ENCODE results near the gene LCK.
"Not testable (repeated sequence)": the region's sequence is repeated elsewhere in the genome, so short reads cannot be mapped to it uniquely, and the experiment has no call there.

The LCK gene

DNA sequence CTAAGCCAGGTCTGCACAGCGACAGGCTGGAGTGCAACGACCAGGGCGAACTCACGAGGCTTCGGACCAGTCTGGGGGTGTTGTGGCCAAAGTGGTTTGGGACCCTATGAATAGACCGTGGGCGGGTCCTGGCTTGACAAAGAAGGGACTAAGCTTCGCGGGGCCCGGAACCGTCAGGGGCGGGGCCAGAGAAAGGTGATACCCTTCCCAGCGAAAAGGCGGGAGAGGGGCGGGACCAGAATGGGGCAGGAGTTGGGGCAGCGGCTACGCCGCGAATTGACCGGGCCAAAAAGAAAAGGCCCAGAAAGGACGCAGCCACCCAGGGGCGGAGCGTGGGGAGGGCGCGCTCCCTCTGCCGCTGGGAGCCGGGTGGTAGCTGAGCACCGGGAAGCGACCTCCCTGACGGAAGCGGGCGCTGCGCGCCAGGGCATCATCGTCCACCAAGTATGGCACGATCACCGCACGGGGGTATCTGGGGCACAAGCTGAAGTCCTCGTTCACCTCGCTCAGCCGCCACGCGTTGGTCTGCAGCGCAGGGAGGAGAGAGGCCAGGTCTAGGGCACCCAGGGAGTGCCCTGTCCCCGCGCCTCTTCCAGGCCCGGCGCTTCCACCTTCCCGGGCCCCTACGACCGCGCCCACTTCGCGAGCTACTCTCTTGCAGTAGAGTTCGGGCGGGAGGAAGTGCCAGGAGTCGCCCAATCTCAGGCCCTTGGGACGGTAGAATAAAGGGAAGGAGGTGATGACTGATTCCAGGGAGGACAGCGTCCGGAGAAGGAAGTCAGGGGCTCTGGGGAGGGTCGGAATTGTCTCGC is 10.7 kb upstream of the LCK start:
- no peak for DNase-seq (ENCODE audit: low read depth)

DNA sequence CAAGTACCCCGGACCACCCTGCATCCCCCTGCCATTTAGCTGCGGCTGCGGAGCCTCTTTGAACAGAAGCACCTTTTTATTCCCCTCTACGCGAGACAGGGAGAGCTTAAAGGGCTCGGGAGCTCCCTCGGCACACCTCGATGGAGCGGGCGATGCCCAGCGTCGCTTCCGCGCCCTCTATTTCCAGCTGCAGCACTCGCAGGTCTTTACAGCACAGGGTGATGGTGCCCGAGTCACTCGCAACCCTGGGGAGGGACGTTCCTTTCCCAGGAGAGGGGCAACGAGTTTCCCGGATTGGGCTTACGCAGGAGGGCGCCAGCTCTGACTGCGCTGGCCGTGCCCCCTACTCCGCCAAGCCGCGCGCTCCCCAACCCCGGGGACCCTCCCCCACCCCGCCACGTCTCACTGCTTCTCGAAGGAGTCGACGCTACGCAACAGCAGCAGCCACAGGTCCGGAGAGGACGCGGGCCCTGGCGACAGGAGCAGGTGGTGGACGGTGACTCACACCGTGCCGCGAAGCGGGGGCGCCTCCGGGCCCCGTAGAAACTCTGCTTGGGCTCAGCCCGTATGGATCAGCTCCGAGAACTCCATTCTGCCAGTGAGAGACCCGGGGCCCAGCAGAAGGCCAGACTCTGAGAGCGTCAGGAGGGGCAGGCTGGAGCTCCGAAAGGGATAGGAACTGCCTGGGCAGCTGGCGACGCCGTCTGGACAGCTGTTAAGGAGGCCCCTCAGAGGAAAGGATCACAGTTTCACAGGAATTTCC is 9.9 kb upstream of the LCK start:
- DNase-seq (ENCODE audit: low read depth), result no peak

DNA sequence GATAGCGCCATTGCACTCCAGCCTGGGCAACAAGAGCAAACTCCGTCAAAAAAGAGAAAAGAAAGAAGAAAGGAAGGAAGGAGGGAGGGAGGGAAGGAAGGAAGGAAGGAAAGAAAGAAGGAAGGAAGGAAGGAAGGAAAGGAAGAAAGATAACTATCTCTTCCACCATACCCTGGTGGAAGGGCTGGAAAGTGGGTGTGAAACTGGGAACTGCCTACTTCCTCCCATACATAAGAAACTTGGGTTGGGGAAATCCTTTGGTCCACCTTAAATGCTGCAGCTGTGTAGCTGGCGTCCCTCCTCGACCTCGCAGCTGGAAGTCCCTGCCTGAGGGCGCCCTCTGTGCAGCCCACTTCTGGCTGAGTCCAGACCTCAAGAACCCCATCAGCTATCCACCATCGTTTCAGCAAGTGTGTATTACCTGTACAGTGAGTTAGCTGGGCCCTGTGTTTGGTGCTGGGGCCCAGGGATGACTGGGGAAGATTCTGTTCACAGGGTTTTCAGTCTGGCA is 8.7 kb upstream of the LCK start:
- DNase-seq (ENCODE audit: low read depth), result no peak

DNA sequence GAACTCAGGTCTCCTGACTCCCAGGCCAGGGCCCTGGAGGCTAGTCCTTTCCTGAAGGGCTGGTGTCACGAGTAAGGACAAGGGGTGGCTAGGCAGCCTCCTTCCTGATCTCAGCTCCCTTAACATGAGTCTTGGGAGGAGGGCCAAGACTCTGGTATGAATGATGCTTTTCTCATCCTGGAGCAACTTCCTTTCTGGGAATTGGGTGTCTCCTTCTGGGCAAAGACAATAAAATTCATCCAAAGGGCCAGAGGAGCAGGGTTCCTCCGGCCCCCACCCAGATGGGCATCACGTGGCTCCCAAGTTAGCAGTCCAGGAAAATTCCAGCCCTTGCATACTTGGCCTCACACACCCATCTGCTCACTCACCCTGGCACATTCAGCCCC is 4.2 kb upstream of the LCK start, which contains the start of gene FAM167B:
Gene FAM167B (plus strand): TSS at position 335 of the 386 bp plus-strand sequence. CDS start 200 bp downstream, outside the sequence.
- DNase-seq (ENCODE audit: low read depth), result peak; percentile 22

DNA sequence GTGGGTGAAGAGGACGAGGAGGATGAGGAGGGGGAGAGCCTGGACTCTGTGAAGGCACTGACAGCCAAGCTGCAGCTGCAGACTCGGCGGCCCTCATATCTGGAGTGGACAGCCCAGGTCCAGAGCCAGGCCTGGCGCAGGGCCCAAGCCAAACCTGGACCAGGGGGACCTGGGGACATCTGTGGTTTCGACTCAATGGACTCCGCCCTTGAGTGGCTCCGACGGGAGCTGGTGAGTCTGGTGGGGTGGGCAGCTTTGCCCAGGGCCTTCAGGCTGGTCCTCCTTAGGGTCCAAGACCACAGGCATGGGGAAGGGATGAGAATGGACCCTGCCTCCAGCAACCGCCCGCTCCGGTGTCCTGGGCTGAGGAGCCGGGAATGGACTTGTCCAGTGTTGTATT is 3.6 kb upstream of the LCK start:
- DNase-seq (ENCODE audit: low read depth), result no peak

DNA sequence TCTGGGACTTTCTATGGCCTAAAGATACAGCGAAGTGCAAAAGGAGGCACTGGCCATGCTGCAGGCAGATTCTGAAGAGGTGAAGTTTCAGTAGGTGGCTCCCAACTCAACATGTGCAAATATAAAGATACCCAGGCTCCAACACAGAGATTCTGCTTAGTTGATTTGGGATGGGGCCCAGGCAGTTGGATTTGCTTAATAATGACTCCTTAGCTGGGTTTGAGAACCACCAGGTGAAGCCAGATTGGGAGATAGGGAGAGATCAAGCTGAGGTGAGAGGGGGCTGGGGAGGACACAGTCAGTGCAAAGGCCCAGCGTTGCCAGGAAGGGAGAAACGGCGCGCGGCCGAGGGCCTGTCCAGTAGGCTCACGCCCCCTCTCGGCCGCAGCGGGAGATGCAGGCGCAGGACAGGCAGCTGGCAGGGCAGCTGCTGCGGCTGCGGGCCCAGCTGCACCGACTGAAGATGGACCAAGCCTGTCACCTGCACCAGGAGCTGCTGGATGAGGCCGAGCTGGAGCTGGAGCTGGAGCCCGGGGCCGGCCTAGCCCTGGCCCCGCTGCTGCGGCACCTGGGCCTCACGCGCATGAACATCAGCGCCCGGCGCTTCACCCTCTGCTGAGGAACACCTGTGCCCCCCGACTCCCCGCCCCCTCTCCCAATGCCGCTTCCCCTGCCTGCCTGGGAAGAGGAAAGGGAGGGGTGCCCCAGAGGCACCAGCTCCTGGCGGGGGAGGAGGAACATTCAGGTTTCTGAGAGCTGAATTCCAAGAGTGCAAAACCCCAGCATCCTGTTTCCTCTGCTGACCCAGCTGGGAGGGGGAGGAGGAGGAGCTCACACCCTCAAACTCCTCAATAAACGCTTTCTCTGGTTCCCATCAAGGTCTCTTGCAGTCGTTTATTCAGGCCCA is 2.8 kb upstream of the LCK start:
- DNase-seq (ENCODE audit: low read depth), result peak; percentile 62

DNA sequence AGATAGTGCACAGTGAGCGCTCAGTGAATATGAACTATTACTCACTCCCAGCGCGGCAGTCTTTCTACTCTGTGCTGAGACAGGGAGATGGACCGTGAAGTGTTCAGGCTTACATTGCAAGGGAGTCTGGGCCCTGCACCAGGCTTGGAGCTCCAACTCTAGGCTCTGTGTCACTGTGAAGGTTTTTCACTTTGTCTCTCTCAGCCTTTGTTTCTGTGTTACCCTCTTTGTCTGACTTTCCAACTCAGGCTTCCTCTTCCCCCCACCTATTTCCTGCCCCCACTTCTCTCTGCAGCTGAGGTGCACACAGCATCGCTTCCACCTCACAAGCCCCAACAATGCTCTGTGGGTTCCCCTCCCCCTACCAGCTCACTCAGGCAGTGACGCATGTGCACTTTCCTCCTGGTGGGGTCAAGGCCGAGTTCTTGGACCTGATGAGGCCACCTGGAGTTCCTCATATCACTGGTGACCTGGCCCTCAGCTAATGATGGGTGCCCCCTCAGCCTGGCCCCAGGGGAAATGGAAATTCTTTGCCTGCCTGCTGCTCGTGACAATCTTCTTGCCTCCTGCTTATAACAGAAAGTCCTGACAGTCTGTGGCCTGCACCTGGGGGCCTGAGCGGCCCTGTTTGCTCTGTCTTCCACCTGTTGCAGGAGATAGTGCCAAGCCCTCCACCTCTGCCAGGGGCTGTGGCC is 1.1 kb upstream of the LCK start:
- DNase-seq (ENCODE audit: low read depth), result peak; percentile 34

DNA sequence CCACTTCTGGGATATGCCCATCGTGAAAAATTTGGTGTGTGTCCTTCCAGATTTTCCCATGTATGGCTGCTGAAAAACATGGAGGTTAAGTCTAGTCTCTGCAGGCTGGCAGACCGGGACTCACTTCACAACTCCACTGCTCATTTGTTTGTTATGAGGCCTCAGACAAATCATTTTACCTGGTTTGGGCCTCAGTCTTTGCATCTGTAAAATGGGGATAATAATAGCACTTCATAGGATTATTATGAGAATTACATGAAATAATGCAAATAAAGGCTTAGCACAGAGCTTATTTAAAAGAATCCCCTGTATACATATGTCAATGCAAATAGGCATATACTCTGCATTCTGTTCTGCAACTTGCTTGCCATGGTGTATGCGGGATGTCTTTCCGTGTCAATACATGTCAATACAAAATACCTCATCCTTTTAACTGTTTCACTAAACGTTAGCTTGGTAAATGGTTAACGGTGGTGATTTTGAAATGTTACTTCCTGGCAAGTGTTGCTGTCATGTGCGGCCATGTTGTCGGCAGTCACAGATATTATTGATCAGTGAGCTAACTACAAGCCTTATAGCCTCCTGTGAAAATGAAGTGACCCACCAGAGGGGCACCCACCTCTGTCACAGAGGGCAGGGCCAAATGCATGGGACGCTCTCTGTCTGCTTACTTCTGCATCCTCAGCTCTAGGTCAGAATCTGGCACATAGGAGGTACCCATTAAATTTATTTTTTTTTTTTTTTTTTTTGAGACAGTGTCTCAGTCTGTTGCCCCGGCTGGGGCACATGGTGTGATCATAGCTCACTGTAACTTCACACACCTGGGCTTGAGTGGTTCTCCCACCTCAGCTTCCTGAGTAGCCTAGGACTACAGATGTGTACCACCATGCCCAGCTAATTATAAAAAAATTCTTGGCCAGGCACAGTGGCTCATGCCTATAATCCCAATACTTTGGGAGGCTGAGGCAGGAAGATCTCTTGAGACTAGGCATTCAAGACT is 4.3 kb downstream of the LCK start:
- DNase-seq (ENCODE audit: low read depth), result no peak

DNA sequence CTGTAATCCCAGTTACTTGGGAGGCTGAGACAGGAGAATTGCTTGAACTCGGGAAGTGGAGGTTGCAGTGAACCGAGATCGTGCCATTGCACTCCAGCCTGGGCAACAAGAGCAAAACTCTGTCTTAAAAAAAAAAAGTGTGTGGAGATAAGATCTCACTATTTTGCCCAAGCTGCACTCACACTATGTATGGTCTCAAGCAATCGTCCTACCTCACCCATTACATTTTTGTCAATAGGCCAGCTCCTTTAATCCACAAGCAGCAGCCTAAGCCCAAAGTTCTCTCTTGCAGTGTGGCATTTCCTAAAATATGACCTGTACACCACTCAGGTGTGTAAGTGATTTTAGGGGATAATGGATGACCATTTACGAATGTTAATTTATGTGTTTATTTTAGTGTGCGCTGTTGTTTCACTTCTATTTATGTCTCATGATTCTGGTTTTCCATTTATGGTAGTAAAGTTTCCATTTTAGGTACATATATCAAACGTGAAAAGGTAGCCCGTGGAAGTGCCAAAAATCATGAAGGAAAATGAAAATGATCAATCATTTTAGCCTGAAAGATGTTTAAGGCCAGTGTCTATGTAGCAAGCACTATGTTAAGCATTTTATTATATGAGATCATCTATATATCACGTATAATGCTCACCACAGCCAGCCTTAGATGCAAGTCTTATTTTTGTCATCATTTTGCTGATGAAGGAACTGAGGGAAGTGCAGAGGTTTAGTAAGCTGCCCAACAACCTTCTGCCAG is 5.6 kb downstream of the LCK start:
- no peak for DNase-seq (ENCODE audit: low read depth)

DNA sequence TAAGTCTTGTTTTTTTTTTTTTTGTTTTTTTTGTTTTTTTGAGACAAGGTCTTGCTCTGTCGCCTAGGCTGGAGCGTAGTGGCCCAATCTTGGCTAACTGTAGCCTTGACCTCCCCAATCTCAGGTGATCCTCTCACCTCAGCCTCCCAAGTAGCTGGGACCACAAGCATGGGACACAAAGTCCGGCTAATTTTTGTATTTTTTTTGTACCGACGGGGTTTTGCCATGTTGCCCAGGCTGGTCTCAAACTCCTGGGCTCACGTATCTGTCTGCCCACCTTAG is 6.1 kb downstream of the LCK start:
- no peak for DNase-seq (ENCODE audit: low read depth)

DNA sequence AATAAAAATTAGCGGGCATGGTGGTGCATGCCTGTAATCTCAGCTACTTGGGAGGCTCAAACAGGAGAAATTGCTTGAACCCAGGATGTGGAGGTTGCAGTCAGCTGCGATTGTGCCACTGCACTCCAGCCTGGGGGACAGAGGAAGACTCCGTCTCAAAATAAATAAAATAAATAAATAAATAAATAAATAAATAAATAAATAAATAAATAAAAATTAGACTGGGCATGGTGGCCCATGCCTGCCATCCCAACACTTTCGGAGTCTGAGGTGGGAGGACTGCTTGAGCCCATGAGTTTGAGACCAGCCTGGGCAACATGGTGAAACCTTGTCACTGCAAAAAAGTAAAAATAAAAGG is 12.2 kb downstream of the LCK start:
- DNase-seq (ENCODE audit: low read depth), result not testable (repeated sequence)

DNA sequence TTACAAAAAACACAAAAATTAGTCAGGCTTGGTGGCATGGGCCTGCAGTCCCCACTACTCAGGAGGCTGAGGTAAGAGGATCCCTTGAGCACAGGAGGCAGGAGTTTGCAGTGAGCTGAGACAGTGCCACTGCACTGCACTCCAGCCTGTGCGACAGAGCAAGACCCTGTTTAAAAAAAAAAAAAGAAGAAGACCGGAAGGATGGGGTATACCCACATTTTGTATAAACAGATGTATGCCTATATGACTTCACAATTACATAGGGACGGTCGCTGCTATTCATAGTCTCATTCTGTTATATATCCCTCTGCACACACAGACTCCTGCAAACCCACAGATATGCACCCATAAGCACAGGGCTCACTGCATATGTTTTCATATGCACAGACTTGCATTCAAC is 12.7 kb downstream of the LCK start:
- no peak for DNase-seq (ENCODE audit: low read depth)

DNA sequence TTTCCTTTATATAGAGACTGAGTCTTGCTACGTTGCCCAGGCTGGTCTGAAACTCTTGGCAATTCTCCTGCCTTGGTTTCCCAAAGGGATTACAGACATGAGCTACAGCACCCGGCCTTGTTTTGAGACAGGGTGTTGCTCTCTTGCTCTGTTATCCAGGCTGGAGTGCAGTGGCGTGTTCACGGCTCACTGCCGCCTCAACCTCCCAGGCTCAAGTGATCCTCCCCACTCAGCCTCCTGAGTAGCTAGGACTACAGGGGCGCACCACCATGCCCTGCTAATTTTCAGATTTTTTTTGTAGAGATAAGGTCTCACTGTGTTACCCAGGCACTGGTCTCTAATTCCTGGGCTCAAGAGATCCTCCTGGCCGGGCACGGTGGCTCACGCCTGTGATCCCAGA is 14.8 kb downstream of the LCK start:
- no peak for DNase-seq (ENCODE audit: low read depth)

DNA sequence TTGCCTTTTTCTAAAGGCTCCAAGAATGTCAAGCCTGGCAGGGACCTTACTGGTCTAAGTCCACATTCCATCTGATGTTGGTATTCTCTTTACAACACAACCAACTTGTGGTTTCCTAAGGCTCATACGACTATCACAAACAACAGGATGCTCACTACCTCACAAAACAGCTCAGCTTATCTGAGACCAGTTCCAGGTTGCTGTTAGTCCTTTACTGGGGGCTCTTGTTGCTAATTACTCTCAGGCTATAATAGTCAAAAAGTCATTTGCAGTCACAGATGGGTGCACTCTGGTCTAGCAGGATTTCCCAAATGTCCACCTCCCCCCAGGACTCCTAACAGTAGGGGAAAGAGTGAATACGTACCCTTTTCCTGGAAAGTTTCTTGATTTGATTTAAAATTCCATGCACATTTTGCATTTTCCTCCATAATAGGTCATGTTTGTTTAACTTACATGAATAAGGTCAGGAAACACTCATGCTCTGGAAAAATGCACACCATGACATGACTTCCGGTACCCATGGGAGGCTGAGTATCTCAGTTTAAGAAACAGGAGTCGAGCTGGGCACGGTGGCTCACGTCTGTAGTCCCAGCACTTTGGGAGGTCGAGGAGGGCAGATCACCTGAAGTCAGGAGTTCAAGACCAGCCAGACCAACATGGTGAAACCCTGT is 16.0 kb downstream of the LCK start:
- DNase-seq (ENCODE audit: low read depth), result peak; percentile 74

DNA sequence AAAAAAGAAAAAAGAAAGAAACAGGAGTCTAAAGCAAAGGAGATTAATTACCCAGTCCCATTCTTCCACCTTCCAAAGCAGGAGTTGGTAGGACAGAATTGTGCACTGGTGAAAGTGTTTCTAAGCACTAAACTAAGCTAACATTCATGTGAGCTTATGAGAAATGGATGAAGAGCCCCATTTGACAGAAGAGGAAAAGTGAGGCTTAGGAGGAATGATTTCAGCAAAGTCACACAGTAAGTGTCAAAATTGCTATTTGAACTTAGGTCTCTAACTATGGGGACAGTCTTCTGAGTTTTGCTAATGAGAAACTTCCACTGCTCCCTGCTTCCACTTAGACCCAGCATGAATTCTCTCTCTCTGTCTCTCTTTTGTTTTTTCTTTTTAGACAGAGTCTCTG is 18.7 kb downstream of the LCK start:
- no peak for DNase-seq (ENCODE audit: low read depth)

DNA sequence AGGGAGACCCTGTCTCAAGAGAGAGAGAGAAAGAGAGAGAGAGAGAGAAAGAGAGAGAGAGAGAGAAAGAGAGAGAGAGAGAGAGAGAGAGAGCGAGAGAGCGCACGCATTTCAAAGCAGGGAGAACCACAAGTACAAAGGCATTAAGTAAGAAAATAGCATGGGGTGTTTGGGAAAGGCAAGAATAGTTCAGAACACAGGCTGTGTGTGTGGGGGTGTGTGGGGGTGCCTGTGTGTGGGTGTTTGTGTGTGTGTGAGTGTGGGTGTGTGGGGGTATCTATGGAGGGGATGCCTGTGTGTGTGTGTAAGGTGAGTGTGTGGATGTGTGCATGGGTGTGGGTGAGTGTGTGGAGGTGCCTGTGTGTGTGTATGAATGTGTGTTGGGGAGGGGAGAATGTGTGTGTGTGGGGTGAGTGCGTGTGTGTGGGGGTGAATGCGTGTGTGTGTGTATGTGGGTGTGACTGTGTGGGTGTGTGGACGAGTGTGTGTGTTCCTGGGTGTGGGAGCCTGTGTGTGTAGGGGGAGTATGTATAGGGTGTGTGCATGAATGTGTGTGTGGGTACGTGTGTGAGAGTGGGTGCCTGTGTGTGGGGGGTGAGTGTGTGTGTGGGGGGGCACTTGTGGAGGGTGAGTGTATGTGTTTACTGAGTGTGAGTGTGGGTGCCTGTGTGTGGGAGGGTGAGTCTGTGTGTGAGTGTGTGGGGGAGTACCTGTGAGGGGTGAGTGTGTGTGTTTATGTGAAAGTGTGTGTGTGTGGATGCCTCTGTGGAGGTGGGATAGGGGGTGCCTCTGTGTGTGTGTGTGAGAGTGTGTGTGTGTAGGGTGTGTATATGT is 21.7 kb downstream of the LCK start:
- DNase-seq (ENCODE audit: low read depth), result no peak

DNA sequence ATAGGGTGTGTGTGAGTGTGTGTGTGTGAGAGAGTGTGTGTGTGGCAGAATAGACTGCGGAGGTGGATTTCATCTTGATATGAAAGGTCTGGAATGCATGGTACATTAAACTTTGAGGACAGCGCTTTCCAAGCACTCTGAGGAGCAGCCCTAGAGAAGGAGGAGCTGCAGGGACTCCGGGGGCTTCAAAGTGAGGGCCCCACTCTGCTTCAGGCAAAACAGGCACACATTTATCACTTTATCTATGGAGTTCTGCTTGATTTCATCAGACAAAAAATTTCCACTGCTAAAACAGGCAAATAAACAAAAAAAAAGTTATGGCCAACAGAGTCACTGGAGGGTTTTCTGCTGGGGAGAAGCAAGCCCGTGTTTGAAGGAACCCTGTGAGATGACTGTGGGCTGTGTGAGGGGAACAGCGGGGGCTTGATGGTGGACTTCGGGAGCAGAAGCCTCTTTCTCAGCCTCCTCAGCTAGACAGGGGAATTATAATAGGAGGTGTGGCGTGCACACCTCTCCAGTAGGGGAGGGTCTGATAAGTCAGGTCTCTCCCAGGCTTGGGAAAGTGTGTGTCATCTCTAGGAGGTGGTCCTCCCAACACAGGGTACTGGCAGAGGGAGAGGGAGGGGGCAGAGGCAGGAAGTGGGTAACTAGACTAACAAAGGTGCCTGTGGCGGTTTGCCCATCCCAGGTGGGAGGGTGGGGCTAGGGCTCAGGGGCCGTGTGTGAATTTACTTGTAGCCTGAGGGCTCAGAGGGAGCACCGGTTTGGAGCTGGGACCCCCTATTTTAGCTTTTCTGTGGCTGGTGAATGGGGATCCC is 22.5 kb downstream of the LCK start:
- no peak for DNase-seq (ENCODE audit: low read depth)

Data from iris pigment epithelial cell (primary cell).